ENCODE results near the gene GMCL2. TPM values are rescaled to one million over a fixed set of nuclear protein-coding genes. Genes with fewer than 3 reads are reported as not detected.
A peak's percentile ranks its signal among the peaks of the same experiment; 100 is the strongest.

GMCL2 gene
- total and polyA plus RNA-seq, 9 of the 15 experiments (the other 6 are each of a cell fraction or from before 2014, with no cell fraction given): 0.04 TPM; not detected in 8

DNA sequence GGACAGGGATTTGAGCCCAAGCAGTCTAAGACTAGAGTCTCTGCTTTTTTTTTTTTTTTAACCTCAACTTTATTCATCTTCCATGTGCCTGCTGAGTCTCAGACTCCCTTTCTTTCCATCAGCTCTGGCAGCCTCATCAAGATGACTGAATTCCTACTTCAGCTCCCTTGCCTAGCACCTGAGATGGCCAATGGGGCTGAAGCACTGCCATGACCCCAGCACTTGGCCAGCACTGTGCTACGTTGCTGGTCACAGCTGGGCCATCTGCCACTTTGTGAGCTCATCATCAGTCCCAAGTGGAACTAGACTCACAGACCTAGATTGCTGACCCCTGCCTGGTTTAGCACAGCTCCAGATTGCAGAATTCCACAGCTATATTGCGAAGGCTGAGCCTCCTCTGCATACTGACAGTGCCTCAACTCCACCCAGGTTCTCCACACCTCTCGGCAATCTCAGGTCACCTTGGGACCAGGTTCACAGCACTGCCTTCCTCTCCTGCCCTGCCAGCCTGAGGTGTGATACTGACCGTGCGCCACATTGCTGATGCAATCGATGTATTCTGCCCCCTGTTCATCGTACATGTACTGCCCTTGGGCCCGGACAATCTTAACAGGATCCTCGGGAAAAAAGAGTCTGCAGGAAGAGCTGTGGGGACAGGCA lies 43.8 kb upstream of the GMCL2 start:
- POLR2A ChIA-PET: interaction anchor here (0.7 to 13.2 kb wide), 5 partner anchors 9 to 429 kb away, joined by 3 to 162 read pairs (median 13); partner anchors contain the start of gene HNRNPAB
- Histone ChIP-seq H3K27me3 (ENCODE audit: control insufficient read depth in 2 of 2, insufficient read depth in 2 of 2, low read length in 2 of 2) (no peaks in the 10 kb centered on the region), H3K4me1 (replicated peaks in 1 of 2; ENCODE audit: control insufficient read depth in 2 of 2, insufficient read depth in 2 of 2, low read length in 2 of 2) (peaks cover 19 to 33% of the 10 kb centered on the region in 2 experiments; a peak in 4 of 5 replicates), H4K20me1 (replicated peaks; ENCODE audit: control insufficient read depth, insufficient read depth, low read length) (no peaks in the 10 kb centered on the region), H3K4me3 (peak overlapping the region; percentile 93), H3K9ac (ENCODE audit: insufficient read depth in 1 of 2, low read depth in 2 of 2, low read length in 2 of 2) (peak overlapping the region; percentile 87 to 98), H3K4me2 (ENCODE audit: insufficient read depth, low read length) (peak overlapping the region; percentile 98), H3K9me3 (replicated peaks; ENCODE audit: control insufficient read depth, insufficient read depth, low read depth, low read length) (no peaks in the 10 kb centered on the region), H3K79me2 (ENCODE audit: control insufficient read depth, insufficient read depth, low read length) (peaks cover 35% of the 10 kb centered on the region), H2AFZ (ENCODE audit: low read depth, low read length) (no peak overlapping the region; the same call in 1 of the 2 replicates), H3K9me1 (ENCODE audit: control insufficient read depth, insufficient read depth, low read length) (no peaks in the 10 kb centered on the region), H3K36me3 (ENCODE audit: control insufficient read depth, insufficient read depth, low read length) (peaks cover 52% of the 10 kb centered on the region), H3K27ac (ENCODE audit: extremely low read depth, low read depth, low read length) (peak overlapping the region; percentile 87)
- WGBS (ENCODE audit: insufficient coverage, low coverage, missing lambda C conversion rate): 9% methylated on average over 9 of the region's 9 CpGs
- ATAC-seq (peak; percentile 10), FAIRE-seq (peak; percentile 69), DNase-seq (ENCODE audit: extremely low read depth in 1 of 4, low spot score in 3 of 4) (no peak)
- intact Hi-C loops (cut with micrococcal nuclease): no loop called here
- in situ Hi-C loops (cut with MboI): no loop called here
- CTCF ChIA-PET (ENCODE audit: low intra/inter-chr PET ratio): no interaction called here
- no TSS peak for BruUV-seq (replicated peaks)
- TF ChIP-seq ZSCAN32 (CRISPR knock-in tag; IDR thresholded peaks at IDR 0.05) (peak; percentile 77; the same call in 1 of the 2 replicates), MECOM (CRISPR knock-in tag; IDR thresholded peaks at IDR 0.05) (no peak), PHF20 (IDR thresholded peaks at IDR 0.05; ENCODE audit: partially characterized antibody) (no peak), PTBP1 (IDR thresholded peaks at IDR 0.05; ENCODE audit: low read depth, low read length) (no peak), NCOA1 (IDR thresholded peaks at IDR 0.05; ENCODE audit: low read depth) (no peak), ZNF311 (CRISPR knock-in tag; IDR thresholded peaks at IDR 0.05) (no peak), ZFP30 (CRISPR knock-in tag; IDR thresholded peaks at IDR 0.05; ENCODE audit: borderline replicate concordance) (no peak), NFATC3 (IDR thresholded peaks at IDR 0.05) (no peak), GABPB1 (CRISPR knock-in tag; IDR thresholded peaks at IDR 0.05) (no peak), ZKSCAN8 (CRISPR knock-in tag; IDR thresholded peaks at IDR 0.05) (no peak), NR2F6 (CRISPR knock-in tag; IDR thresholded peaks at IDR 0.05) (no peak)
- TF ChIP-seq, protein P1, sequence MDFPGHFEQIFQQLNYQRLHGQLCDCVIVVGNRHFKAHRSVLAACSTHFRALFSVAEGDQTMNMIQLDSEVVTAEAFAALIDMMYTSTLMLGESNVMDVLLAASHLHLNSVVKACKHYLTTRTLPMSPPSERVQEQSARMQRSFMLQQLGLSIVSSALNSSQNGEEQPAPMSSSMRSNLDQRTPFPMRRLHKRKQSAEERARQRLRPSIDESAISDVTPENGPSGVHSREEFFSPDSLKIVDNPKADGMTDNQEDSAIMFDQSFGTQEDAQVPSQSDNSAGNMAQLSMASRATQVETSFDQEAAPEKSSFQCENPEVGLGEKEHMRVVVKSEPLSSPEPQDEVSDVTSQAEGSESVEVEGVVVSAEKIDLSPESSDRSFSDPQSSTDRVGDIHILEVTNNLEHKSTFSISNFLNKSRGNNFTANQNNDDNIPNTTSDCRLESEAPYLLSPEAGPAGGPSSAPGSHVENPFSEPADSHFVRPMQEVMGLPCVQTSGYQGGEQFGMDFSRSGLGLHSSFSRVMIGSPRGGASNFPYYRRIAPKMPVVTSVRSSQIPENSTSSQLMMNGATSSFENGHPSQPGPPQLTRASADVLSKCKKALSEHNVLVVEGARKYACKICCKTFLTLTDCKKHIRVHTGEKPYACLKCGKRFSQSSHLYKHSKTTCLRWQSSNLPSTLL (IDR thresholded peaks at IDR 0.05): no peak
- TF ChIP-seq, protein P2, sequence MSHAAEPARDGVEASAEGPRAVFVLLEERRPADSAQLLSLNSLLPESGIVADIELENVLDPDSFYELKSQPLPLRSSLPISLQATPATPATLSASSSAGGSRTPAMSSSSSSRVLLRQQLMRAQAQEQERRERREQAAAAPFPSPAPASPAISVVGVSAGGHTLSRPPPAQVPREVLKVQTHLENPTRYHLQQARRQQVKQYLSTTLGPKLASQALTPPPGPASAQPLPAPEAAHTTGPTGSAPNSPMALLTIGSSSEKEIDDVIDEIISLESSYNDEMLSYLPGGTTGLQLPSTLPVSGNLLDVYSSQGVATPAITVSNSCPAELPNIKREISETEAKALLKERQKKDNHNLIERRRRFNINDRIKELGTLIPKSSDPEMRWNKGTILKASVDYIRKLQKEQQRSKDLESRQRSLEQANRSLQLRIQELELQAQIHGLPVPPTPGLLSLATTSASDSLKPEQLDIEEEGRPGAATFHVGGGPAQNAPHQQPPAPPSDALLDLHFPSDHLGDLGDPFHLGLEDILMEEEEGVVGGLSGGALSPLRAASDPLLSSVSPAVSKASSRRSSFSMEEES (CRISPR knock-in tag; IDR thresholded peaks at IDR 0.05): no peak
- TF ChIP-seq, protein P3, sequence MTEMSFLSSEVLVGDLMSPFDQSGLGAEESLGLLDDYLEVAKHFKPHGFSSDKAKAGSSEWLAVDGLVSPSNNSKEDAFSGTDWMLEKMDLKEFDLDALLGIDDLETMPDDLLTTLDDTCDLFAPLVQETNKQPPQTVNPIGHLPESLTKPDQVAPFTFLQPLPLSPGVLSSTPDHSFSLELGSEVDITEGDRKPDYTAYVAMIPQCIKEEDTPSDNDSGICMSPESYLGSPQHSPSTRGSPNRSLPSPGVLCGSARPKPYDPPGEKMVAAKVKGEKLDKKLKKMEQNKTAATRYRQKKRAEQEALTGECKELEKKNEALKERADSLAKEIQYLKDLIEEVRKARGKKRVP (CRISPR knock-in tag; IDR thresholded peaks at IDR 0.05): peak; percentile 76
- TF ChIP-seq, protein P4, sequence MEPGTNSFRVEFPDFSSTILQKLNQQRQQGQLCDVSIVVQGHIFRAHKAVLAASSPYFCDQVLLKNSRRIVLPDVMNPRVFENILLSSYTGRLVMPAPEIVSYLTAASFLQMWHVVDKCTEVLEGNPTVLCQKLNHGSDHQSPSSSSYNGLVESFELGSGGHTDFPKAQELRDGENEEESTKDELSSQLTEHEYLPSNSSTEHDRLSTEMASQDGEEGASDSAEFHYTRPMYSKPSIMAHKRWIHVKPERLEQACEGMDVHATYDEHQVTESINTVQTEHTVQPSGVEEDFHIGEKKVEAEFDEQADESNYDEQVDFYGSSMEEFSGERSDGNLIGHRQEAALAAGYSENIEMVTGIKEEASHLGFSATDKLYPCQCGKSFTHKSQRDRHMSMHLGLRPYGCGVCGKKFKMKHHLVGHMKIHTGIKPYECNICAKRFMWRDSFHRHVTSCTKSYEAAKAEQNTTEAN (CRISPR knock-in tag; IDR thresholded peaks at IDR 0.05): no peak

Measured in K562 (cell line).